C4-2B (cell line): ENCODE measurements around the gene C11orf98.

Experiments
- H3K27ac ChIP-seq: fragments of 450-650 bp; 2 replicates; pipeline ENCODE4 v1.5.1; 2017
- ZFX ChIP-seq: fragments of 450-650 bp; IDR thresholded peaks from 2 replicates; pipeline ENCODE4 v1.6.1; 2017
- TF ChIP-seq, protein P1 (sequence below): fragments of 450-650 bp; conservative IDR thresholded peaks from 2 replicates; pipeline ENCODE4 v1.5.1; 2017; ENCODE audit warnings: mild to moderate bottlenecking

Gene C11orf98

DNA sequence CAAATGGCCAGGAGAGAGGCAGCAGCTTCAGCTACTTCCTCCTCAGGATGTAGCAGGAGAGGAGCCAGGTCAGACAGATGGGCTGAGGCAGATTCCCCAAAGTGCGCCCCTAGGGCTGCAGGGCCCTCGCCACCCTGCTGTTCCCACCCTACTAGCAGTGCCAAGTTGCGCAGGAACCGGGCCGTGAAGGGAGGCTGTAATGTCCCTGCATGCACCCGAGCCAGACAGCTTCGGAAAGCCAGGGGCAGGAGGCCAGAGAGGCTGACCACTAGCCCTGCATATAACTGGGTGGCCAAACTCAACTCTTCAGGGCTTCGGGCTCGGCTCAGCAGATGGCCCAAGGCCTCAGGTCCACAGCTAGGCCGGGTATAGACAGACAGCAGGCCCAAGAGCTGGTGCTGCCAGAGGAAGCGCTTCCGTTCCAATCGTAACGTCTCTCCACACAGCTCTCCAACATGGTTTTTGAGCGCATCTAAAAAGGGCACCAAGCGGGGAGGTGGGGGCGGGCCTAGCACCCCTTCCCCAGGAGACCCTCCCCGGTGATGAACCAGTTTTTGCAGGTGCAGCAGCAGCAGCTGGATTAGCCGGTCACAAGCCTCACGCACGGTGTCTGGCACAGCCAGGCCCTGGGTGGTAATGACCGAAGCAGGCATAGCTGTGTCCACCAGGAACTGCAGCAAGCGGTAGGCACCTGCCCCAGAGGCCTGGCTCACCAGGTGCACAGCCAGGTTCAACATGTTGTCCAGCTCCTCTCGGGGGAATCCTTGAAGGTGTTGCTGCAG is 16.6 kb downstream of the C11orf98 start:
- H3K27ac ChIP-seq: peak overlapping the region; percentile 97

GRCh38 chr11:62647609-62648005 is 17.4 kb downstream of the C11orf98 start:
- TF ChIP-seq ZFX: no peak
- TF ChIP-seq, protein P1, sequence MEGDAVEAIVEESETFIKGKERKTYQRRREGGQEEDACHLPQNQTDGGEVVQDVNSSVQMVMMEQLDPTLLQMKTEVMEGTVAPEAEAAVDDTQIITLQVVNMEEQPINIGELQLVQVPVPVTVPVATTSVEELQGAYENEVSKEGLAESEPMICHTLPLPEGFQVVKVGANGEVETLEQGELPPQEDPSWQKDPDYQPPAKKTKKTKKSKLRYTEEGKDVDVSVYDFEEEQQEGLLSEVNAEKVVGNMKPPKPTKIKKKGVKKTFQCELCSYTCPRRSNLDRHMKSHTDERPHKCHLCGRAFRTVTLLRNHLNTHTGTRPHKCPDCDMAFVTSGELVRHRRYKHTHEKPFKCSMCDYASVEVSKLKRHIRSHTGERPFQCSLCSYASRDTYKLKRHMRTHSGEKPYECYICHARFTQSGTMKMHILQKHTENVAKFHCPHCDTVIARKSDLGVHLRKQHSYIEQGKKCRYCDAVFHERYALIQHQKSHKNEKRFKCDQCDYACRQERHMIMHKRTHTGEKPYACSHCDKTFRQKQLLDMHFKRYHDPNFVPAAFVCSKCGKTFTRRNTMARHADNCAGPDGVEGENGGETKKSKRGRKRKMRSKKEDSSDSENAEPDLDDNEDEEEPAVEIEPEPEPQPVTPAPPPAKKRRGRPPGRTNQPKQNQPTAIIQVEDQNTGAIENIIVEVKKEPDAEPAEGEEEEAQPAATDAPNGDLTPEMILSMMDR: no peak
- peak overlapping the region; percentile 97 for H3K27ac ChIP-seq

More for the DNA sequence above, 16.6 kb downstream of the C11orf98 start:
- TF ChIP-seq, protein P1: no peak
- TF ChIP-seq ZFX: no peak

GRCh38 chr11:62646825-62647608 is 18.0 kb downstream of the C11orf98 start:
- no peak for TF ChIP-seq ZFX
- TF ChIP-seq, protein P1: no peak
- peak overlapping the region; percentile 97 for H3K27ac ChIP-seq

GRCh38 chr11:62645946-62646824 is 18.8 kb downstream of the C11orf98 start, which contains the start of gene GANAB:
Gene GANAB (minus strand): TSS chr11:62646613. CDS start chr11:62646599, 14 bp downstream.
- TF ChIP-seq, protein P1: no peak
- peak; percentile 89; the same call in 1 of the 2 replicates for TF ChIP-seq ZFX
- peak within 1 kb of the TSS; percentile 97 for H3K27ac ChIP-seq

GRCh38 chr11:62645671-62645945 is 19.4 kb downstream of the C11orf98 start:
- TF ChIP-seq, protein P1: no peak
- no peak for TF ChIP-seq ZFX
- H3K27ac ChIP-seq: peak overlapping the region; percentile 97

DNA sequence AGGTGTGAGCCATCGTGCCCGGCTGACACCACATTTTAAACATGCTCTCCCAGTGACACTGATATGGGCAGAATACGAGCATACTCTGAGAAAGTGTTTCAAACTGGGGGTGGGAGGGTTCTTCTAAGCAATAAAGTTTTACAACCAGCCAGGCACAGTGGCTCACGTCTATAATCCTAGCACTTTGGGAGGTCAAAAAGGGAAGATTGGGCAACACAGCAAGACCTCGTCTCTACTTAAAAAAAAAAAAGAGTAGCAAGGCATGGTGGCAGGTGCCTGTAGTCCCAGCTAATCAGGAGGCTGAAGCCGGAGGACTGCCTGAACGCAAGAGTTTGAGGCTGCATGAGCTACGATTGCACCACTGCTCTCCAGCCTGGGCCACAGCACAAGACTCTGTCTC is 20.8 kb downstream of the C11orf98 start:
- TF ChIP-seq, protein P1: no peak
- TF ChIP-seq ZFX: no peak
- H3K27ac ChIP-seq: no peak overlapping the region
